GM18951 (cell line): Measurements from ENCODE around the gene KIAA0513.

Experiments used
- POLR2A ChIP-seq: IDR thresholded peaks from 4 replicates; pipeline ENCODE4 v1.6.1; 2011; ENCODE audit warnings: mild to moderate bottlenecking; ENCODE audit not compliant: insufficient read length, insufficient read depth; ENCODE audit errors: extremely low read depth
- in situ Hi-C: fragments of 300-500 bp; cut with MboI; formaldehyde crosslinking; loops from one replicate; pipeline ENCODE4 v1.12.0; 2022; ENCODE audit warnings: low sequenced_read_pairs, mixed read lengths, inconsistent platforms; ENCODE audit not compliant: unreplicated experiment

Gene KIAA0513, protein sequence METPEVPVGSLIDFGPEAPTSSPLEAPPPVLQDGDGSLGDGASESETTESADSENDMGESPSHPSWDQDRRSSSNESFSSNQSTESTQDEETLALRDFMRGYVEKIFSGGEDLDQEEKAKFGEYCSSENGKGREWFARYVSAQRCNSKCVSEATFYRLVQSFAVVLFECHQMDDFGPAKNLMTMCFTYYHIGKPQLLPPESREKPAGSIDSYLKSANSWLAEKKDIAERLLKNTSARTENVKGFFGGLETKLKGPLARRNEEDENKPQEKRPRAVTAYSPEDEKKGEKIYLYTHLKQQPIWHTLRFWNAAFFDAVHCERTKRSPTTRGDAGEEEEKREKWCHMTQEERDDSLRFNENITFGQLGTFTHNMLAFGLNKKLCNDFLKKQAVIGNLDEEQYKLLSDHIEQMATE

DNA sequence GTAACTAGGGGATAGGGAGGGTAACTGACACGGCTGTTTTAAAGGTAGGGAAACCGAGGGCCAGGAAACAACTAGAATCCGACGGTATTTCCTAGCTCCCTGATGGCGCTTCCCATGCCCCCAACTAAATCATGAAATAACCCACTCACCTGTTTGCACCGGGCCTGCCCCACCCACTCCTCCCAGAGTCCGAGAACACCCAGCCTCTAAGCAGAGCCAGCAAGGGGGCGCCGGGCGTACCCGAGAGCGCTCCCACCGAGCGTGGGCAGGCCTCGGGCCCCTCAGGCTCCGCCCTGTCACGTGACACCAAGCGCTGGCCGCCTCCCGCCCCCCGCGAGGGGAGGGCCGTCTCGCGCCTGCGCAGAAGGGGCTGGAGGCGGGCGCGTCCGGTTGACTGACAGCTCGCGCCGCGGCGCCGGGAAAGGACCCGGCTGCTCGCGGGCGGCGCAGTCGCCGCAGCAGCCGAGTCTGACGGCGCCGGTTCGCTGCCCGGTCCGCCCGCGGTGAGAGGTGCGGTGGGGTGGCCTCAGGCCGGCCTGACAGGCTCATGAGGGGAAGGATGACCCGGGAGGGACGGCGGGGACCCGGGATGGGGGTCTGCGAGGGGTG is at the start of gene KIAA0513:
Gene KIAA0513, plus strand, starts transcription at position 447 of the 609 bp plus-strand sequence. CDS start 39,277 bp downstream, outside the sequence.
- in situ Hi-C loops: no loop called here
- TF ChIP-seq POLR2A: peak; percentile 89

DNA sequence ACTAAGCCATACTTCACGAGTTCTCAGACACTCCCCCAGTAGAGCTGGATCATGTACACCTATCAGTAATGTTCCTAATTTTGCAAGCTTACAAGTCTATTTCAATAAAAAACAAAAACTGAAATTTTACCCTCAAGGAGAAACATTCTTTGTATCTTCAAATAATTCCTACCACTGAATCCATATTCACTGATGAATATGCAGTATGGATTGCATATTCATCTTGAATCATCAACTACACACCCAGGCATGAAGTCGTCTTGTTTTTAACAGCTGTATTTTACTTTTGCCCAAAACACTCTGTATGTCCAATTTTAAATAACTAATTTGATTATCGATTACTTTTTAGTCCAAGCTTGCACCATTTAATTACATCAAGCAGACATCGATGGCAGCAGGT is 48.1 kb upstream of the KIAA0513 start:
- in situ Hi-C loops: no loop called here
- no peak for TF ChIP-seq POLR2A

DNA sequence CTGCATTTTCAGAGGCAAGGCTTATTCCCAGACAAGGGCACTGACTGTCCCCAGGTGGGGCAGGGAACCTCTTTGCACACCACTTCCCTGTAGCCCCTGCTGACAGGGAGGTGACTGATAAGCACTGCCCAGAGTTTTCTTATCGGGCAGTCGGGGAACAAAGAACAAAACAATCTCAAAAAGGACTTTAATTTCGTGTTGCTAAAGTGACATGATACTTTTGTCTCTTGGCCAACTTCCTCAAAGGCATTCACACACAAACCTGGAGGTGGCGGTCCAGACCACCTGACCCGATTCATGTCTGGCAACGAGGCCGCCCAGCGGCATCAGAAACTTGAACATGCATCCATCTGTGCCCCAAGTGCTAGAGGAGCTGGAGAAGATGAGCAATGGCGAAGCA is 45.2 kb upstream of the KIAA0513 start:
- in situ Hi-C loops: no loop called here
- TF ChIP-seq POLR2A: no peak

DNA sequence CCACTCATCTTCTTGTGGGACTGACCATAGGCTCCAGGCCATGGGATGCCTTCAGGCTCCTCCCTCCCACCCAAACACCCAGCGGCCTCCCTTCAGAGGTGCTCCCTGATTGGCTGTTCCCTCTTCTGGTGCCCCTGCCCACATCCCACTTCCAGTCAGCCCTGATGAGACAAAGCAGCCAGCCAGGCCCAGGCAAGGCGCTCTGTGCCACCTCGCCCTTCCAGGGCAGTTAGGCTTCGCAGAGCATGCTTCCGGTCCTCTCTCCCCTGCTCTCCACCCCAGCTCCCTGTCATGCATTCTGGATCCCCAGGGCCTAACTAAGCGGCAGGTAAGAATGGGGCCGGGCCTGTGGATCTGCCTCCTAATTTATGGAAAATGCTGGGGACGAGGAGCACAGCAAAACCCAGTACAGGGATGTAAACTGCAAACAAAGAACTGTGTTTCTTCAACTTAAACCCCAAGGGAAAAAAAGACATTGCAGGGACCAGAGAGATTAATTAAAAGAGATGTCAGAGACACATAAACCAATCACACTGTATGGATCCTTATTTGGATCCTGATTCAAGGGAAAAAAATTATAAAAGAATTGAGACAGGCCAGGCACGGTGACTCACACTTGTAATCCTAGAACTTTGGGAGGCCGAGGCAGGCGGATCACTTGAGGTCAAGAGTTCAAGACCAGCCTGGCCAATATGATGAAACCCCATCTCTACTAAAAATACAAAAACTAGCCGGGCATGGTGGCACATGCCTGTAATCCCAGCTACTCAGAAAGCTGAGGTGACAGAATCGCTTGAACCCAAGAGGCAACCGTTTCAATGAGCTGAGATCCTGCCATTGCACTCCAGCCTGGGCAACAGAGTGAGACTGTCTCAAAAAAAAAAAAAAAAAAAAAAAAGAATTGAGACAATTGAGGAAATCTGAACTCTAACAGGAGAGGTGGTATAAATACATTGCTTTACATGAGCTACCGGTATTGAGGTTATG is 42.2 kb upstream of the KIAA0513 start:
- in situ Hi-C loops: no loop called here
- TF ChIP-seq POLR2A: no peak

DNA sequence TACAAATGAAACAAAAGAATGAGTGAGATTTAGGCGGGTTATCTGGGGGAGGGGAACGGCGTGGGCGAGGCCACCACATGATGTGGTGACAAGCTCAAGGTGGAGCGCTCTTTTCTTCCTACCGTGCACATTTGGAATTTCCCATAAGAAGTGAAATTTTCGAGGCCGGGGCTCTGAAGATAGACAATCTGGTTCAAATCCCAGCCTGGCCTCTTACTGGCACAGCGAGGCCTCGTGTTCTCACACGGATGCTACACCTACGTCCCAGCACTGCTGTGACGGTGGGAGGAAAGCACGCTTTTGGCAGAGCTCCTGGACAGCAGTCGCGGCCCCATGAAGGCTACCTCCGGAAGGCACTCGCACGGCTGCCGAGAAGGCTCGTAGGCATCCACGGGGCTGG is 41.5 kb upstream of the KIAA0513 start:
- in situ Hi-C loops: no loop called here
- no peak for TF ChIP-seq POLR2A

DNA sequence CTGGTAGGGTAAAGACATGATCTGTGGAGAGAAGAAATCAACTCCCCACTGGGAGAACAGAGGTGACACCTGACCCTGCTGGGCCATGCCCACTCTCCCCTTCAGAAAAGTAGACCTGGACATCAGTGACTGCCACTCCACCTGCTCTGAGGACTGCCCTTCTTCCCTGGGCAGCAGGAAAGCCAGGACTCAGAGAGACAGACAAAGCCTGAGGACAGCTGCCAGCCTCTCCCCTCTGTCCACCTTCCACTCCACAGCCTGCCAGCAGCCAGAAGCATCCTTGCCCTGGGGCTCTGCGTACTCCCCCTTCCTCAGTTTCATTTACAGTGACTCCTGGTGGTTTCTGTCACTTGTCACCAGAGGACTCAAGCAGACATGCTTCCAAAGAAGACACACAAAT is 40.7 kb upstream of the KIAA0513 start:
- in situ Hi-C loops: no loop called here

DNA sequence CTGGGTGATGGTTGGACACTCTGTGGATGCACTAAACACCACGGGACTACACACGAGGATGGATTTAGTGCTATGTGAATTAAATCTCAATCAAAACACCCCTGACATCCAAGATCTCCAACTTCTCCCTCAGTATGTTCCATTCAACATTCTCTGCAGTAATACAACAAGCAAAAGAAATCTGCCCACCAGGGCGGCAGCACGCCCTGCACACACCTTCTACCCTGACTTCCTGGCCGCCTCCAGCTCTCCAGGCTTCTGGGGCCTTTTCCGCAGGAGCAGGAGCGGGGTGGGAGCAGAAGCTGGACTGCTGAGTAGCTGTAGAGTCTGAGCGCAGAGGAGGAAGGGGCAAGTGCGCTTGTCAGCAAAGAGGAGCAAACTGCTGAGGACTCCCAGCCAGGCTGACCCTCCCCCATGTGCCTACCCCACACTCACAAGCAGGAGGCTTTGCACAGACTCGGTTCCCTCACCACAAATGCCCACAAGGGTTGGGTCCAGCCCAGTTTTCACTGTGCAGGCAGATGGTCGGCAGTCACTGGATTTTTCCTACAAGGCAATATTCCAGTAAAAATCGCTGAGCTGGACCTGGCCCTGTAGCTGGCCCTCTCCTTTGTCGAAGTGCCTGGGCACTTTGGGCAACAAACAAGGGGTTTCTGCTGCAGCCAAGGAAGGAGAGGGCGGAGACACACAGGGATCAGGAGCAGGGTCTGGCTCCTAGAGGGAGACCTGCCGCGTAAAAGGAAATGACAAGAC is 39.1 kb upstream of the KIAA0513 start:
- no peak for TF ChIP-seq POLR2A
- in situ Hi-C loops: no loop called here

More for the DNA sequence above, 40.7 kb upstream of the KIAA0513 start:
- no peak for TF ChIP-seq POLR2A

DNA sequence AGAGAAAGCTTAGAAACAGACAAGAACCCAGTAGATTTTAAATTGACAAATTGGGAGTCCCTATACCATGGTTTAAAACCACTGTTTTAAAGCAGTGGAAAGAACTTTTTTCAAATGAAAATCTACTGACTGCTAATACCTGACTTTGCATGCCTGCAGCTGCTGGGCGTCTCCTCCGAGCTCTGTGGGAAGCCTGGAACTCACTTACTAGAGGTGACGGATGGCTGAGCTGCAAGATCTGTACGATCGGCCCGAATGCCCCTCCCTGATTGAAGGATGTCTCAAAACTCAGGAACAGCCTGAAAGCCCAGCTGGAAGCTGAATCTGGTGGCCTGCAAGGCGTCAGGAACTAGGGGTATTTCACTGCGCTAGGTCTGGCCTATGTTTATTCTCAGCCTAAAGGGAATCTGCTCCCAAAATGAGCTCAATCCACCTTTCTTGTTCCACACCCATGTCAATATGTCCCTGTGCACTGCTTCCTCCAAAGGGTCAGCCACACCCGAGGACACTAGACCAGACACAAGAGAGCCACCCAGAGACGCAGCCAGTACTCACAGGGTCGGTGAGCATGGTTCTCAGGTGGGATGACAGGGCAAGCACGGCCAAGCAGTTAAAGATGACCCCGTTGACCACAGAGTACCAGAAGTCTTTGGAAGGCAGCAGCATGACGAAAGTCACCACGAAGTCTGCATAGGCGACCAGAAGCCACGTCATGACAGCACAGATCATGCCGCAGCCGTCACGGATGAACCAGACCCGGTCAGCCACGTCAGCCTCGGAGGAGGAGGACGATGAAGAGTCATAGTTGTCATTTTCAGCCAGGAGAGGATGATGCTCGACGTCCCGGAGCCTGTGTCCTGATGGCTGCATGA is 37.6 kb upstream of the KIAA0513 start:
- in situ Hi-C loops: no loop called here
- TF ChIP-seq POLR2A: no peak

DNA sequence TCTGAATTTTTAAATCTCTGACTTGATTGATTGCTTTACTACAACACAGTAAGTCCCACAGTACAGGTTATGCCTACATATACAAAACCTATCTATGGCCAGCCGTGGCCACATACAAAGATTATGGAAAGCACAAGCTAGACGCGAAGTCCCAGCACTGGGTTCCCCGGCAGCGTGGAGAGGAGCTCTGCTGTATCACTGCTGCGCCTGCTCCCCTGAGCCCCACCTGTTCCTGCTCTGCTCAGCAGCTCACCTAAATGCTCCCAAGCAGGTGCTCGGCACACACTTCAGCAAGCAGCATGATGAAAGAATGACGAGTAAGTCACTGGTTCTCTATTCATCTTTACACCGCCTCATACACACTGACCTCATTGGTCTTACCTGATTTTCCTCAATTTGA is 36.8 kb upstream of the KIAA0513 start:
- TF ChIP-seq POLR2A: no peak
- in situ Hi-C loops: no loop called here

DNA sequence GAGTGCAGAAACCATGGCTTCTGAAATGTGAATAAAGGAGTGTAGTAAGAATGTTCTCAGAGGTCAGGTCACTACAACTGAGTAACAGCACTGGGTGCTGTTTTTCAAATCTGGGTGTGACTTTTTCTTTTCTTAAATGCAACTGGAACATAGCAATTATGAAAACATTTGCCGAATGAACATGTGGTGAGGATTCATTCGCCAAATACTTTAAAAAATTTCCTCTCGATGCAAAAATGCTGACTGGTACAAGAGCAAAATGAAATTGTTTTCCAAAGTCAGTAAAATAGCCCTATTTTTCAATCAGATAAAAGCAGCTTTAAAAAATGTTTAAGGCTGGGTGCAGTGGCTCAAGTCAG is 34.9 kb upstream of the KIAA0513 start:
- in situ Hi-C loops: no loop called here
- TF ChIP-seq POLR2A: no peak

DNA sequence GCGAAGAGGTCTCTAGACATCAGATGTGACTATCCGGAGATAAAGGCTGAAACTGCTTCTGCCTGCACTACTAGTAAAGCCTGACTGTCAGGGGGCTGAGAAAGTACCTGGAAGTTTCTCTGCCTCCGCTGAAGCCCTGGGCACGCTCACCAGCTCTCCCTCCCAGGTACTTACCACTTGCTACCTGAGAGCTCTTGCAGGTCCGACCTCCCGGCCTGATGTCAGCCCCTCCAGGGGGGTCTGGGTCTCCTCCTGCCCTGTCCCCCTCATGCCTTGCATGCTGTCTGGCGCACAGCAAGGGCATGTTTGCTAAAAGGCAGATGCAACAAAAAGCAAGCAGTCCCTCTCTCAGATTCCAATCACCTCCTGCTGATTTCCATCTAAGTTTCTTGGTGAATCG is 33.7 kb upstream of the KIAA0513 start:
- no peak for TF ChIP-seq POLR2A
- in situ Hi-C loops: no loop called here

DNA sequence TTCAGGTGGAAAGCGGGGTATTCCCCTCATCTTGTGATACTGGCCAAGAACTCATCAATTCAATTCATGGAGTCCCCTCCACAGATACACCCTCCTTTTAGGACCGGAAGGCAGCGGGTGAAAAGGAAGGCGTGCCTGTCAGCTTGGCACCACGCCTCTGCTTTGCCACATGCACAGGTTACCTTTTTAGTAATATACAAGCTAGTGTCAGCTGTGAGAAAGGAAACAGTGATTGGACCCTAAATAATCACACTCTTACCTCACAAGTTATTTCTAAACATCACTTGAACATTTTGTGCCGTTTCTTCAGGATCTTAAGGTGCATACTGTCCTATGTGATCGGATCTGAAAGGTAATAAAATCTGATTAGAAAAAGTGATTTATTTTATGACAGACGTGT is 31.9 kb upstream of the KIAA0513 start:
- no peak for TF ChIP-seq POLR2A
- in situ Hi-C loops: no loop called here
